AG08396 (cell line): ENCODE data around the gene CFAP46.
"Not testable (repeated sequence)": the region's sequence is repeated elsewhere in the genome, so short reads cannot be mapped to it uniquely, and the experiment has no call there.

Experiments used
- DNase-seq: peaks from one replicate; pipeline ENCODE4 v3.0.0; 2012; ENCODE audit warnings: low spot score, mixed read lengths

CFAP46 gene

DNA sequence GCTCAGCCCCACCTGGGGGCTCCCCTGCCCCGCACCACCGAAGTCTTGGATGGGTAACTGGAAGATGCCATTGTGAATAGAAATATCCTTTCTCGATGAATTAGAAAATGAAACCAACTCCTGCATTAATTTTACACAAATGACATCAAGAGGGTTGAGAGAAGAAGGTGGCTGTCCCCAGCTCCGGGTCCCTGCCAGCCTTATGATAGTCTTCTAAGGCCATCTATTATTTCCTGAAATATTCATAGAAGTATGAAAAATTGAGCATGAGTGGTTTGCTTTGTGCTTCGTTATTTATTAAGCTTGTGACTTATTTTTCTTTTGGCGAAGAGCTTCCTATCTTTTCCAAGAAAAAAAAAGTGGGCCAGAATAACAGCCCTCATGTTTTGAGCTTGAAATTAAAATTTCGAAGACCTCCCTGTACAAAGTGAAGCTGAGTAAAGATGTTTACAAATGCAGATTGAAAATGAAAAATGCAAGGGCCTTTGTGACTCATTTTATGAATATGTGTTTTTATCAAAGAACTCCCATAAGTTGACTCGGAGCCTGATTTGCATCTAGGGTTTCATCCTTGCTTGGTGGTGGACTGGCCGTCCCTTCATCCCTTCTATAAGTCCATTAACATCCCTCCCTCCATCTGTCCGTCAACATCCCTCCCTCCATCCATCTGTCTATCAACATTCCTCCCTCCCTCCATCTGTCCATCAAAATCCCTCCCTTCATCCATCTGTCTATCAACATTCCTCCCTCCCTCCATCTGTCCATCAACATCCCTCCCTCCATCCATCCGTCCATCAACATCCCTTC, 20.5 kb upstream of the CFAP46 start:
- DNase-seq, result peak; percentile 54

DNA sequence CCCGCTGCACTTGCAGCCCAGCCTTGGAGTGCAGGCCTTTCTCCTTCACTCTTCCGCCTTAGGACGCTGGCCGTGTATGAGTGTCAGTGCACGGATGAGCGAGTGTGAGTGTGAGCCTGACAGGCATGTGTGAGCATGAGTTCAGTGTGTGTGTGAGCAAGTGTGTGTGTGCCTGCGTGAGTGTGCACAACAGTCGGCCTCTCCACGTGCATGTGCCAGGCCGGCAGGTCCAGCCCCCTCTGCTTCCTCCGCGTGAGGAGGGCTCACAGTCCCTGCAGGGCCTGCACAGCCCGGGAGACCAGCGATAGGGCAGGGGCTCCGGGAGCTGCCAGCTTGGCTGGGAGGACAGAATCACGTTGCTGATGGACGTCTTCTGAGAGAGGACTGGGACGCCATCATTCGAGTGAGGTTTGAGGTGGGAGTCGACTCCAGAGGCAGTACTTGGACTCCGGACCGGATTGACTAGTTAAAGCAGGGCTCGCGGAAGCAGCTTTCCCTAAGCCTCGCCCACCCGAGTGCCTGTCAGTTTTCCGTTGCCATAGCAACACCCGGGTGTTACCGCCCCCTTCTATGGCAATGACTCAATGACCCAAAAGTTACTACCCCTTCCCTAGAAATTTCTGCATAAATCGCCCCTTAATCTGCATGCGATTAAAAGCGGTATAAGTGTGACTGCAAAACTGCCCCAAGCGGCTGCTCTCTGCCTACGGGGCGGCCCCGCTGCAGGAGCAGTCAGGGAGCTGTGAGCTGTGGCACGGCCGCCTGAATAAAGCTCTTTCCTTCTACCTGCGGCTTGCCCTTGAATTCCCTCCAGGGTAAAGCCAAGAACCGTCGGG, 19.6 kb upstream of the CFAP46 start:
- DNase-seq, result peak; percentile 92

GRCh38 chr10:132961420-132961786, 19.0 kb upstream of the CFAP46 start:
- no peak for DNase-seq

- no peak for DNase-seq
These were observed 18.5 kb upstream of the CFAP46 start for GRCh38 chr10:132960631-132961419.

GRCh38 chr10:132960071-132960472, 17.7 kb upstream of the CFAP46 start:
- no peak for DNase-seq

GRCh38 chr10:132959559-132959961, 17.2 kb upstream of the CFAP46 start:
- DNase-seq, result no peak

GRCh38 chr10:132958883-132959558, 16.7 kb upstream of the CFAP46 start:
- no peak for DNase-seq

GRCh38 chr10:132957981-132958882, 15.9 kb upstream of the CFAP46 start:
- no peak for DNase-seq

GRCh38 chr10:132957131-132957530, 14.8 kb upstream of the CFAP46 start:
- DNase-seq, result no peak

DNA sequence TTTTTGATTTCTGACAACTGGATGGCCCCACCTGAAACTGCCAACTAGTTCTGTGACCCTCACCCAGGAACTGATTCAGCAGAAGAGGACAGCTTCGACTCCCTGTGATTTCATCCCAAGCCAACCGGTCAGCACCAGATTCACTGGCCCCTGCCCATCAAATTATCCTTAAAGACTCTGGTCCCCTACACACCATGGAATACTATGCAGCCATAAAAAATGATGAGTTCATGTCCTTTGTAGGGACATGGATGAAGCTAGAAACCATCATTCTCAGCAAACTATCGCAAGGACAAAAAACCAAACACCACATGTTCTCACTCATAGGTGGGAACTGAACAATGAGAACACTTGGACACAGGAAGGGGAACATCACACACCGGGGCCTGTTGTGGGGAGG, 13.9 kb upstream of the CFAP46 start:
- not testable (repeated sequence) for DNase-seq

DNA sequence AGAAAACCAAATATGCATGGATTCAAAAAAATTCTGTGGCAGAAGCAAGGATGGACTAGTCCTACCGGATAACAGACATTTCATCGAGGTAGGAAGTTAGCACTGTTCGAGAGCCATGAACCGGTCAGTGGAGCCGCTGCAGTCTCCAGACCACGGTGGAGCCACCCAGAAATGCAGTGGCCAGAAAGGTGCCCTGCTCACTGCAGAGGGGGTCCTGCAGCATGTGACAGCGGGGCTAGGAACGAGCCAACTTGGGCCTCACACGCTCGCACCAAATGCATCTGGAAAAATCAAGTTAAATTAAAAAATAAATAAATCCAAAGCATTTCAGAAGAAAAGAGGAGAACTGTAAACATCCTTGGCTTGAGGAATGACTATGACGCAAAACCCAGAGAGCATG, 13.1 kb upstream of the CFAP46 start:
- DNase-seq, result no peak

DNA sequence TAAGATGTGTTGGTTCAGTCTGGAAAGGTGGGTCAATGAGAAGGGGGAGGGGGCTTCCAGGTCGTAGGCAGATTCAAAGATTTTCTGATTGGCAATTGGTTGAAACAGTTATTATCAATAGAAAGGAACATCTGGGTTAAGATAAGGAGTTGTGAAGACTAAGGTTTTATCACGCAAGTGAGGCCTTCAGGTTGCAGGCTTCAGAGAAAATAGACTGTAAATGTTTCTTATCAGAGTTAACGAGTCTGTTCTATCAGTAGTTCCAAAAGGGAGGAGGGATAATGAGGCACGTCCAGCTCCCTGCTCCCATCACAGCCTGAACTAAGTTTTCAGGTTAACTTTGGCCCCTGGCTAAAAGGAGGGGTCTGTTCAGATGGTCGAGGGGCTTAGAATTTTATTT, 11.1 kb upstream of the CFAP46 start:
- no peak for DNase-seq

GRCh38 chr10:132951926-132952325, 9.6 kb upstream of the CFAP46 start:
- DNase-seq, result no peak

- DNase-seq, result no peak
These were observed 6.0 kb upstream of the CFAP46 start for GRCh38 chr10:132948351-132948750.

GRCh38 chr10:132947843-132948242, 5.5 kb upstream of the CFAP46 start:
- DNase-seq, result no peak

DNA sequence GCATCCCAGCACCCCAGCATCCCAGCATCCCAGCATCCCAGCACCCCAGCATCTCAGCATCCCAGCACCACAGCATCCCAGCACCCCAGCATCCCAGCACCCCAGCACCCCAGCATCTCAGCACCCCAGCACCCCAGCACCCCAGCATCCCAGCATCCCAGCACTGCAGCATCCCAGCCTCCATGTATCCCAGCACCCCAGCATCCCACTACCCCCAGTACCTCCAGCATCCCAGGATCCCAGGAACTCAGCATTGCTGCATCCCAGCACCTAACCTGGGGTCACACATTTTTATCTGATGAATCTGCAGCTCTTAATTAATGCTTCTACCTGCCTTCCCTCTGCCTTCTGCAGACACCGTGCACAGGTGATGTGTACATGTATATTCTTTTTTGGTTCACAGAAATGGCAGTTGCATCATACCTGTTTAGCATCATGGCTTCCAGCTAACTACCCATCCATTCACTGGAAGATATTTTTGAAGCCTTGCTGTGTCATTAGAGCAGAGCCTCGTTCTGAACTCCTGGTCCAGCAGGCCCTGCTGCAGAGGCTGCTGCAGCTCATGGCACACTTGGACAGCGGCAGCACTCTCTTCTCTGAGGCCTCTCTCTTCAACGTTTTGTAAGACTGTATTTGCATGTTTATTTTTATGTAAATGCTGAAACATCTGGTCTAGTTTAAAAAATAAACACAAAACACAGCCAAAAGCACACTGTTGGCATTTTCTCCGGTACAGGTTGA, 4.6 kb upstream of the CFAP46 start:
- no peak for DNase-seq

DNA sequence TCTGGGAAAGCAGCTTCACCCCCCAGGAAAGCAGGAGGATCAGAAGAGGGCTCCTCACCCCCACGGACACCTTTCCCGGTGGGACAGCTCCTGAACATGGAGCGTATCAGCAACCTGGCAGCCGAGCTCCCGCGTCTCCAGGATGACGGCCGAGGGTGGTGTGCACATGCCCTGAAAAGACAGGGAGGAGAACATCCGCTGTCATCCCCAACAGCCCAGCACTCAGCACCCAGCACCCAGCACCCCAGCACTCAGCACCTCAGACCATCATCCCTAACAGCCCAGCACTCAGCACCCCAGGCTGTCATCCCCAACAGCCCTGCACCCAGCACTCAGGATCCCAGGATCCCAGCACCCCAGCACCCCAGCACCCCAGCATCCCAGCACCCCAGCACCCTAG, 3.9 kb upstream of the CFAP46 start:
- no peak for DNase-seq

GRCh38 chr10:132945894-132946255, 3.5 kb upstream of the CFAP46 start:
- DNase-seq, result no peak

GRCh38 chr10:132945125-132945893, 2.9 kb upstream of the CFAP46 start:
- no peak for DNase-seq

DNA sequence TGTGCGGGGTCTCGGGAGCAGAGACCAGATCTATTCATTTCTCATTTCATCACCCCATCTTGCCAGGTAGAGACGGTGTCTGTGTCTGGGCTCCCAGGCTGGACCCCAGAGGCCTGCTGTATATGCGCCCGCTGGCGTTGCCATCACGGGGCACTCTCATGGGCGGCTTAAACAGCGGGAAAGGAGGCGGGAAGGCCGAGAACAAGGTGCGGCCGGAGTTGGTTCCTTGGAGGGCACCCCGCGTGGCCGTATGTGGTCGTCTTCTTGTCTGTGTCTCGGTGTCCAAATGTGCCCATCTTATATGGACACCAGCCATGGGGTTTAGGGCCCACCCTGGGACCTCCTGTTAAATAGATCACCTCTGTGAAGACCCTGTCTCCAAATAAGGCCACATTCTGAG, 2.1 kb upstream of the CFAP46 start:
- no peak for DNase-seq
